ENCODE data around the gene PNPLA1. TPM values are rescaled to one million over a fixed set of nuclear protein-coding genes. Genes with fewer than 3 reads are reported as not detected.
A peak's percentile ranks its signal among the peaks of the same experiment; 100 is the strongest.

The PNPLA1 gene
- total RNA-seq, 1 experiment from 2014 or later, result not detected

DNA sequence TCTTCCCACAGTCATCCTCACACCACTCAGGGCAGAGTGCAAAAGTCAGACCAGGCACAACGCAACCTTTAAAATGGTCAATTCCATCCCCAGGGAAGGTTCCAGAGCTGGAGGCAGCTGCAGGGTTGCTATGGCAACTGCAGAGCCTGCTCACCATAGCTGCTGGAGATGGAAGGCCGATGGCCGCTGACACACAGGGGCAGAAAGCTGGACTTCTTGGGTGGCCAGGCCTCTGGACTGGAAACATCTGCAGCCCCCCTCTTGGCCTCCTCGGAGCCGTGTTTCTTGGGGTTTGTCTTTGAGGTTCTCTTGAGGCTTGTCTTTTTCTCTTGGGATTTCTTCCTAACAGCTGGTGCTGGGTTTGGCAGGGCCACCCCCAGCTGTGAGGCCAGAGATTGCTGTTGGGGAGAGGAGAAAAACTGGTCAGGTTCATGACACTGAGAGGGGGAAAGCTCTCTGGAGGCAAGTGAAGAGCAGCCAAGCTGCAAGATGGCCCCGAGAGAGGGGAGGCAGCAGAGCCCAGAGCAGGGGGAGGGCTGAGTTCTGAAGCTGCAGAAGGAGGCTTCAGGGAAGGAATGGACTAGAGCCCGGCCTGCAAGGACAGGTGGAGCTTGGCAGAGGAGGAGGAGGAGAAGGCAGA, 56.6 kb downstream of the PNPLA1 start:
- Histone ChIP-seq H3K27ac (no peak overlapping the region), H3K9me3 (replicated peaks) (no peaks in the 10 kb centered on the region), H3K4me3 (no peak overlapping the region), H3K4me1 (peaks cover 21% of the 10 kb centered on the region), H3K36me3 (no peaks in the 10 kb centered on the region), H3K27me3 (no peaks in the 10 kb centered on the region)
- DNase-seq, result peak; percentile 83 to 84

DNA sequence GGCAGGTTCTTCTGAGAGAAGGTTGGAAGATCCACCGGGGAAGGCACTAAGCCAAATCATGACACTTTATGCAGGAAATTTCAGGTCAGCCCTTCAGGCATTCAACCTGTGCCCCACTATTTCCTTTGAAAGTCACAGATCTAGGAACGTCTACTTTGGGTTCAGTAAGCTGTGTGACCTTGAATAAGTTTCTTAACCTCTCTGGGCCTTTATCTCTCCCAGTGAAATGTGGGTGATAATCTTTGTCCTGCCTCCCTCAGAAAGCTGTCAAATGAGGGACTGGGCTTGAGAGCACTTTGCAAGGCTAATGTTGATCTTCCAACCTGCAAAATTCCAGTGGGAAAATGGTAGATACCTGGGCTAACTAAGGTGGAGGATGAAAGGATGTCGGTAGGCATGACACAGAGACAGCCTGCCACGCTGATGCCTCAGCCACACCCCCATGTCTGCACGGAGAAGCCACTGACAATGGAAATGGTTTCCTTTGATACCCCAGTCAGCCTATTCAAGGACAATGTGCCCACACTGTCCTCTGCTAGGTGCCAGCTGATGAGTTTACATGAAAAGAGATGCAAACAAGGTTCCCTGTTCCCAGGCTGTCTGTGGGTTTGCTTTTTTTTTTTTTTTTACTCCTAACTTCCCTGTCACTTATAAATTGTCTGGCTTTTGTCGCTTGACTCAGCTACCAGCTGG, 57.5 kb downstream of the PNPLA1 start:
- no peaks in the 10 kb centered on the region for H3K27me3 ChIP-seq

DNA sequence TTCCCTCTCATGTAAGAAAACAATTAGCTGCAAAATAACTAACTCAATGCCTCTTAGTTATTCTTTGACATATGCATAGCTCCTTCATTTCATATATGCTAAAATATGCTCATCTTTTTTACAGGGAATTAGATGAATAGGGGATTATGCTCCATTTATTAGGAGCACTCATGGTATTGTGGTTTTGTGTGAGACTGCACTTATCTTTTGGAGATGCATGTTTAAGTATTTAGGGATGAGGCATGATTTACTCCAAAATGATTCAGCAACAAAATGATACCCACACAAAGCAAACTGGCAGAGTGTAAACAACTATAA, 58.0 kb downstream of the PNPLA1 start:
- no peak for DNase-seq
- H3K27ac ChIP-seq, result no peak overlapping the region
- H3K9me3 ChIP-seq (replicated peaks), result no peaks in the 10 kb centered on the region
- H3K4me1 ChIP-seq, result peaks cover 21% of the 10 kb centered on the region
- H3K27me3 ChIP-seq, result no peaks in the 10 kb centered on the region
- no peaks in the 10 kb centered on the region for H3K36me3 ChIP-seq
- no peak overlapping the region for H3K4me3 ChIP-seq

More for the DNA sequence above, 57.5 kb downstream of the PNPLA1 start:
- H3K9me3 ChIP-seq (replicated peaks), result no peaks in the 10 kb centered on the region
- H3K36me3 ChIP-seq, result no peaks in the 10 kb centered on the region
- H3K4me1 ChIP-seq, result peaks cover 21% of the 10 kb centered on the region
- no peak for DNase-seq
- H3K4me3 ChIP-seq, result no peak overlapping the region
- H3K27ac ChIP-seq, result no peak overlapping the region

- H3K27ac ChIP-seq, result no peak overlapping the region
- no peak for DNase-seq
- H3K27me3 ChIP-seq, result no peaks in the 10 kb centered on the region
- H3K9me3 ChIP-seq (replicated peaks), result no peaks in the 10 kb centered on the region
- peaks cover 27% of the 10 kb centered on the region for H3K4me1 ChIP-seq
- no peaks in the 10 kb centered on the region for H3K36me3 ChIP-seq
- no peak overlapping the region for H3K4me3 ChIP-seq
These were observed 58.7 kb downstream of the PNPLA1 start for GRCh38 chr6:36328600-36328999.

- Histone ChIP-seq H3K27ac (no peak overlapping the region), H3K27me3 (no peaks in the 10 kb centered on the region), H3K4me1 (peaks cover 39% of the 10 kb centered on the region), H3K9me3 (replicated peaks) (no peaks in the 10 kb centered on the region), H3K4me3 (no peak overlapping the region), H3K36me3 (no peaks in the 10 kb centered on the region)
- peak in 1 of 2 experiments; percentile 19 for DNase-seq
These were observed 60.0 kb downstream of the PNPLA1 start for GRCh38 chr6:36329798-36330291.

DNA sequence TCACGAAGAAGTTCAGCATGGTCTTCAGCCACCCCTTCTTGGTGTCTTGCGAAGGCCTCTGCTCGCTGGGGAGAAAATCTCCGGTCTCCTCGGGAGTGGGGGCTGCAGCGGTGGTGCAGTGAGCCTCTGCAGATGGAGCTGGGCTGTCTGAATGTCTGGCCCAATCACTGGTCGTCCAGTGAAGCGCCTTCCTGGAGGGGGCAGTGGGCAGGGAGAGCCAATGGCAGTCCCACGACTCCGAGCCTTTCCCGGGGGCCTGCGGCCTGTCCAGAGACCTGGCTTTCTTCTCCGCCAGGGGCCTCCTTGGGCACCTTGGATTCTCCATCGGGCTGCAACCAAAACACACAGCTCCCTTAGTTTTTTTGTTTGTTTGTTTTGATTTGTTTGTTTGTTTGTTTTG, 60.5 kb downstream of the PNPLA1 start:
- Histone ChIP-seq H3K27me3 (no peaks in the 10 kb centered on the region), H3K4me1 (peaks cover 44% of the 10 kb centered on the region), H3K4me3 (no peak overlapping the region), H3K36me3 (no peaks in the 10 kb centered on the region), H3K27ac (no peak overlapping the region), H3K9me3 (replicated peaks) (no peaks in the 10 kb centered on the region)
- DNase-seq, result no peak

DNA sequence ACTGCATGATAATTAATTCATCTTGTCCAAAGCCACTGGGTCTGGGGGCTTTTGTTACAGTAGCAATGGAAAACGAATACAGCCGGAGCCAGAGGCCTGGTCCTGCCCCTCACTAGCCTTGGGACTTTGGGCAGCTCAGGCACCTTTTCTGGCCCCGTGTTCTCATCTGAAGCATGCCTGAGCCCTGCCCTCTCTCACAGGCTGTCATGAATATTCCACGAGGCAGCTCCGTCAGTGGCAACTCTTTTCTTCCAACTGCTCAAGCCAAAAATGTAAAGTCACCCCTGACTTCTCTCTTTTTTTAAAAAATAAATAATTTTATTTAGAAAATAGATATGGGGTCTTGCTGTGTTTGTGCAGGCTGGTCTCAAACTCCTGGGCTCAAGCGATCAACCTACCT, 61.5 kb downstream of the PNPLA1 start:
- H3K27me3 ChIP-seq, result no peaks in the 10 kb centered on the region
- H3K9me3 ChIP-seq (replicated peaks), result no peaks in the 10 kb centered on the region
- DNase-seq, result no peak

DNA sequence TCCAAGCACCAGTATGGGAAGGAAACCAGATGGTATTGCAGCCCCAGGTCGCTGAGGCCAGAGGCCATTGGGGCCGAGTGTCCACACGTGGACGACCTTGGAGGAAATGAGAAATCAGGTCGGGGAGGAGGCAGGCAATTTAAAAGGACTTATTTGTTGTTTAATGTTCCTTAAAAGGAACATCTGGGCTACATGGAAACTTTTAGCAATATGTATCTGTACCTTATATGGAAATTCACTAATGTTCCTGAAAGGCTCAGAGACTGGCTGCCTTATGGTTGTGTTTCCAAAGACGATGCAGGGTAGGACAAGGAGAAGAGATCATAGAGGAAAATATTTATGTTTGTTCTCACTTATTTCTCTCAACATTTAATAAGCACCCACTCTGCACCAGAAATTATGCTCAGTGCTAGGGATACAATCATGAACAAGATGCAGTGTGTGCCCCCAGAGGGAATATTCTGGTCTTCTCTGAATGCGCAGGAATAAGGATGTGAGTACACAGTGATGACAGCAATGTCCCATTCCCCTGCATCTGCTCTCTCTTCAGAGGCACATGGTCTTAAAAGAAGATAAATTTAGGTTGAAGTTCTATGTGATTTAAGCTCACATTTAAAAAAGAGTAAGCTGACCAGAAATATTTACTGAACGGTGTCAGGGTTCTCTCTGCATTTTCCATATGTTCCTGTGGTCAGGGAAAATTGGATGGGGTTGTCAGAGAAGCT, 63.5 kb downstream of the PNPLA1 start:
- H3K4me3 ChIP-seq, result peak overlapping the region; percentile 42
- peaks cover 24% of the 10 kb centered on the region for H3K4me1 ChIP-seq
- no peak for DNase-seq
- H3K27ac ChIP-seq, result no peak overlapping the region
- H3K27me3 ChIP-seq, result no peaks in the 10 kb centered on the region
- no peaks in the 10 kb centered on the region for H3K9me3 ChIP-seq (replicated peaks)
- H3K36me3 ChIP-seq, result no peaks in the 10 kb centered on the region

More for the DNA sequence above, 61.5 kb downstream of the PNPLA1 start:
- Histone ChIP-seq H3K27ac (no peak overlapping the region), H3K4me3 (no peak overlapping the region), H3K4me1 (peaks cover 35% of the 10 kb centered on the region), H3K36me3 (no peaks in the 10 kb centered on the region)

DNA sequence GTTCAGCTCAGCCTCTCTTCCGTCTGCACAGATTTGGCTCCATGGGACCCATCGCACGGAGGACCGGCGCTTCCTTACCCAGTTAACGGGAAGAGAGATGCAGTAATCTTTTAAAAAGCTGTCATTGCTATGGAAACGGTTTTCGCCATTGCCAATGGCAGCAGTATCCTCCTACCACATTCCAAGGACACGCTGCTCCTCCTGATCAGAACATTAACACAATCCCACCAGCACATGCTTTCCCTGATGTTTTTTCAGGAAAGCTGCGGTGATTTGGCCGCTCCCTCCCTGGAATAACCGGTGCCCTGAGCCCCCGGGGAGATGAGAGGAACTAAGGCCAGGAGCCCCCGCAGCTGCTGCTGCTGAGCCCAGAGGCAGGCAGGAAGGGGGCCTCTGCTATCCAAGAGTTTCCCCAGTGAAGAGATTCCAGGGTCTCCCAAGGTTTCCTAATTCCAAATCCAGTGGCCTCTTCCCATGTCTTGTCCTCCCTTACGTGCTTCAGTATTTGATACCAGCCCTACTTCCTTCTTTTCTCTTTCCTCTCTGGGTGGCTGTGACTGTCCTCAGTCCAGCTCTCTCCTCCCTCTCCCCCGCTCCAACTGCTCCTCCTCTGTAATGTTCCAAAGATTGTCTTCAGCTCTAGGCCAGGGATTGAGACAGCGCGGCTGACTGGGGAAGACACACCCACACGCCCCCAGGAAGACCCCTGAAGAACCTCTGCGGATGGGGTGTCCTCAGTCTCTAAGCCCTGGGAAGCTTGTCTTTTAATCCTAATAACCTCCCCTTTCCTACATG, 64.3 kb downstream of the PNPLA1 start:
- peak; percentile 28 to 53 for DNase-seq

DNA sequence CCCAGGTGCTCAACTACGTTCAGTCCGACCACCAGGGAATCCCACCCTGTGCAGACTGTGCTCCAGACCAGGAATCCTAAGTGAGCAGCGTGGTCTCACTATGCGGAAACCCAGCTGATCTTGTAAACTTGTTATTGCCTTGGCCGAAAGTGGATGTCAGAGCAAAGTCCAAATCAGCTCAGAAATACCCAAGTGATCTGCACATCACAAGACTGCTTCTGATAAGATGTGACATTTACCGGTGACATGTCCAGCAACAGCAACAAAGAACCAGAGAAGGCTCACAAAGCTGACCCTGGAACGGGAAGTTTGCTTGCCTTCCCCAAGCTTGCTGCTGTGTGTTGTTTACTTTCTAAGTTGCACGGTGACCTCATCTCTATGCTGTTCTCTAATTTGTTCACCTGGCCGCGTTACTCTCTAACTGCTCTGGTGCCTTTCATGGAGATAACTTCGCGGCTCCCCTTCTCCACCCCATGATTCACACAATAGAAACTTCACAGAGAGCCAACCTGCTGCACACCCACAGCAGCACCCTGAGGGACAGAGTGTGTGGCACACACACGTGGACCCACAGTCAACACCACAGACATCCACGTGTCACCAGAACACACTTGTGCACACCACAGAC, 65.1 kb downstream of the PNPLA1 start:
- Histone ChIP-seq H3K36me3 (no peaks in the 10 kb centered on the region), H3K9me3 (replicated peaks) (no peaks in the 10 kb centered on the region), H3K4me1 (peaks cover 36% of the 10 kb centered on the region), H3K4me3 (peak overlapping the region; percentile 42), H3K27me3 (no peaks in the 10 kb centered on the region), H3K27ac (peak overlapping the region; percentile 20; the same call in 1 of the 2 replicates)
- DNase-seq, result peak; percentile 15 to 28

More for the DNA sequence above, 64.3 kb downstream of the PNPLA1 start:
- peaks cover 32% of the 10 kb centered on the region for H3K4me1 ChIP-seq
- no peaks in the 10 kb centered on the region for H3K36me3 ChIP-seq
- peak overlapping the region; percentile 20 for H3K27ac ChIP-seq
- H3K4me3 ChIP-seq, result peak overlapping the region; percentile 42
- no peaks in the 10 kb centered on the region for H3K27me3 ChIP-seq
- no peaks in the 10 kb centered on the region for H3K9me3 ChIP-seq (replicated peaks)

GRCh38 chr6:36335465-36336207, 65.8 kb downstream of the PNPLA1 start:
- H3K36me3 ChIP-seq, result no peaks in the 10 kb centered on the region
- H3K27ac ChIP-seq, result no peak overlapping the region
- no peak for DNase-seq
- no peaks in the 10 kb centered on the region for H3K27me3 ChIP-seq
- H3K4me3 ChIP-seq, result no peak overlapping the region
- no peaks in the 10 kb centered on the region for H3K9me3 ChIP-seq (replicated peaks)
- H3K4me1 ChIP-seq, result peaks cover 36% of the 10 kb centered on the region

- H3K4me1 ChIP-seq, result peaks cover 36% of the 10 kb centered on the region
- no peaks in the 10 kb centered on the region for H3K27me3 ChIP-seq
- no peaks in the 10 kb centered on the region for H3K9me3 ChIP-seq (replicated peaks)
- H3K36me3 ChIP-seq, result no peaks in the 10 kb centered on the region
- no peak overlapping the region for H3K27ac ChIP-seq
- H3K4me3 ChIP-seq, result no peak overlapping the region
- no peak for DNase-seq
These were observed 66.4 kb downstream of the PNPLA1 start for GRCh38 chr6:36336208-36336710.

DNA sequence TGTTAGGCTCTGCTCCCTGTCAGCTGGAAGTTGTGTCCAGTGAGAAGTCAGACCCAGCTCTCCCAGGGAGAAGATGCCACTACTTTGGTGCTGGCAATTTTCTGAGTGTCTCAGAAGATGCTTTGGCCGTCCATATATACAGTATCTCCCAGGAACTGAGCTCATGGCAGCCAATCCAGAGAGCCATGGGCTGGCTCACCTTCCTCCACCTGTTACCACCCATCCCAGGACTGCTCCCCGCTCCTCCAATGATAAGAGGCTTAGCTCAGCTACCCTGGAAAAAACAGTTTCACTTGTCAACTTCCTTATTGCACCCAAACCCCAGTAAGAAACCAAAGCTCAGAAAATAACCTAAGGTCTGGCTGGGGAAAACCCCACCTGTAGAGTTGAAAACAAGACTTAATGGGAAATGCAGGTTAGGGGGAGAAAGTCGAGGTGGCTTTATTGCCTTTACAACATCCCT, 67.0 kb downstream of the PNPLA1 start, which contains the start of gene BNIP5:
Gene BNIP5 (minus strand): TSS at position 110 of the 463 bp plus-strand sequence. CDS start 6,198 bp downstream, outside the sequence.
- no peak within 1 kb of the TSS for H3K4me3 ChIP-seq
- H3K9me3 ChIP-seq (replicated peaks), result no peaks in the 10 kb centered on the region
- no peaks in the 10 kb centered on the region for H3K27me3 ChIP-seq
- DNase-seq, result no peak
- no peaks in the 10 kb centered on the region for H3K36me3 ChIP-seq
- no peak within 1 kb of the TSS for H3K27ac ChIP-seq
- H3K4me1 ChIP-seq, result peaks cover 36% of the 10 kb centered on the region

All from SJCRH30 (cell line).